K562 (cell line): ENCODE results near the gene GRIK1. TPM values are rescaled to one million over a fixed set of nuclear protein-coding genes. Genes with fewer than 3 reads are reported as not detected.

Source experiments
- AFF4 ChIP-seq: sonication (generic); formaldehyde crosslinking; IDR thresholded peaks from 2 replicates; pipeline ENCODE4 v1.8.0; 2023; ENCODE audit warnings: mild to moderate bottlenecking, missing genetic modification reagents
- BACH1 ChIP-seq: fragments of 200-800 bp; sonication (Bioruptor generic); IDR thresholded peaks from 2 replicates; pipeline ENCODE4 v1.6.1; 2016; ENCODE audit warnings: missing genetic modification characterization, missing compliant biosample characterization
- FOXK2 ChIP-seq, 2 experiments: fragments of 450-650 bp; IDR thresholded peaks in 1 of 2; conservative IDR thresholded peaks in 1 of 2; 2 replicates each; pipeline ENCODE4 v1.6.1; 2016; ENCODE audit warnings: low read depth in 2 of 2, mild to moderate bottlenecking in 1 of 2
- GMEB1 ChIP-seq: fragments of 250-450 bp; sonication (Bioruptor Pico); IDR thresholded peaks from 2 replicates; pipeline ENCODE4 v1.4.0; 2020; ENCODE audit warnings: mild to moderate bottlenecking
- HCFC1 ChIP-seq: IDR thresholded peaks from 2 replicates; pipeline ENCODE4 v1.6.1; 2012; ENCODE audit warnings: low read depth, low read length, improper control_type of control experiment
- HLTF ChIP-seq: fragments of 450-650 bp; IDR thresholded peaks from 2 replicates; pipeline ENCODE4 v1.6.1; 2016
- MAZ ChIP-seq, 2 experiments: fragments of 450-650 bp in 1 of 2; sonication (generic) in 1 of 2; formaldehyde crosslinking; IDR thresholded peaks in 1 of 2; conservative IDR thresholded peaks in 1 of 2; 2 replicates each; pipeline versions ENCODE4 v1.4.0 to v1.5.0; 2020; ENCODE audit warnings: mild to moderate bottlenecking in 1 of 2, missing genetic modification reagents in 1 of 2
- POLR2AphosphoS5 ChIP-seq: IDR thresholded peaks from 2 replicates; pipeline ENCODE4 v1.6.1; 2011; ENCODE audit warnings: mild to moderate bottlenecking, low read depth, low read length, moderate library complexity; ENCODE audit not compliant: control insufficient read depth, insufficient read depth
- POLR2B ChIP-seq: fragments of 450-650 bp; IDR thresholded peaks from 2 replicates; pipeline ENCODE4 v1.6.1; 2018; ENCODE audit warnings: low read depth; ENCODE audit not compliant: partially characterized antibody
- POLR2H ChIP-seq: IDR thresholded peaks from 2 replicates; pipeline ENCODE4 v1.6.1; 2016; ENCODE audit warnings: missing genetic modification characterization, low read depth, mild to moderate bottlenecking, control low read depth, missing compliant biosample characterization, moderate library complexity
- SMAD3 ChIP-seq: fragments of 450-650 bp; formaldehyde crosslinking; conservative IDR thresholded peaks from 2 replicates; pipeline ENCODE4 v1.4.0; 2020; ENCODE audit warnings: mild to moderate bottlenecking
- SOX6 ChIP-seq: fragments of 450-650 bp; IDR thresholded peaks from 2 replicates; pipeline ENCODE4 v1.6.1; 2014; ENCODE audit warnings: mild to moderate bottlenecking
- TARDBP ChIP-seq: fragments of 450-650 bp; IDR thresholded peaks from 2 replicates; pipeline ENCODE4 v1.6.1; 2016
- TBP ChIP-seq: optimal IDR thresholded peaks from 2 replicates; pipeline ENCODE3; 2011; ENCODE audit warnings: low read depth, low read length, improper control_type of control experiment
- THAP12 ChIP-seq: fragments of 250-450 bp; sonication (Bioruptor Pico); IDR thresholded peaks from 2 replicates; pipeline ENCODE4 v1.9.0; 2021; ENCODE audit warnings: mild to moderate bottlenecking, inconsistent platforms
- YBX1 ChIP-seq: fragments of 450-650 bp; IDR thresholded peaks from 2 replicates; pipeline ENCODE4 v1.7.1; 2016; ENCODE audit warnings: mild to moderate bottlenecking
- ZNF395 ChIP-seq: fragments of 200-800 bp; sonication (Bioruptor generic); IDR thresholded peaks from 2 replicates; pipeline ENCODE4 v1.6.1; 2017; ENCODE audit warnings: missing genetic modification characterization, missing compliant biosample characterization
- ZNF766 ChIP-seq: fragments of 200-800 bp; sonication (Bioruptor generic); conservative IDR thresholded peaks from 2 replicates; pipeline ENCODE4 v1.6.1; 2016; ENCODE audit warnings: missing genetic modification characterization, missing compliant biosample characterization
- polyA plus RNA-seq, 8 experiments: library from polyadenylated mRNA; depleted of rRNA in 4 of 8; stranded (reverse) in 5 of 8; unstranded in 3 of 8; fragments of >200 nt; fragmentation: Nextera tagmentation in 2 of 8; fragmentation: Illumina TruSeq in 1 of 8; extraction: Ambion mirVana in 2 of 8; extraction: Trizol in 1 of 8; gene quantifications; 2 replicates each; pipeline versions ENCODE4 v1.2.1 to v1.2.3, GENCODE V29; 2011 to 2014; ENCODE audit warnings: inconsistent platforms in 1 of 8, missing spikeins in 1 of 8
- total RNA-seq, 7 experiments: library from RNA; depleted of rRNA in 6 of 7; stranded (reverse); fragments of >200 nt in 6 of 7; fragmentation: Illumina TruSeq in 2 of 7; extraction: Trizol in 2 of 7; gene quantifications; 2 replicates each; pipeline versions ENCODE4 v1.2.1 to v1.2.3, GENCODE V29; 2011 to 2021; ENCODE audit warnings: low replicate concordance in 1 of 7

Gene GRIK1
- total and polyA plus RNA-seq, 9 of the 15 experiments (the other 6 are each of a cell fraction or from before 2014, with no cell fraction given), result 0.17 to 2.8 (median 0.53) TPM

DNA sequence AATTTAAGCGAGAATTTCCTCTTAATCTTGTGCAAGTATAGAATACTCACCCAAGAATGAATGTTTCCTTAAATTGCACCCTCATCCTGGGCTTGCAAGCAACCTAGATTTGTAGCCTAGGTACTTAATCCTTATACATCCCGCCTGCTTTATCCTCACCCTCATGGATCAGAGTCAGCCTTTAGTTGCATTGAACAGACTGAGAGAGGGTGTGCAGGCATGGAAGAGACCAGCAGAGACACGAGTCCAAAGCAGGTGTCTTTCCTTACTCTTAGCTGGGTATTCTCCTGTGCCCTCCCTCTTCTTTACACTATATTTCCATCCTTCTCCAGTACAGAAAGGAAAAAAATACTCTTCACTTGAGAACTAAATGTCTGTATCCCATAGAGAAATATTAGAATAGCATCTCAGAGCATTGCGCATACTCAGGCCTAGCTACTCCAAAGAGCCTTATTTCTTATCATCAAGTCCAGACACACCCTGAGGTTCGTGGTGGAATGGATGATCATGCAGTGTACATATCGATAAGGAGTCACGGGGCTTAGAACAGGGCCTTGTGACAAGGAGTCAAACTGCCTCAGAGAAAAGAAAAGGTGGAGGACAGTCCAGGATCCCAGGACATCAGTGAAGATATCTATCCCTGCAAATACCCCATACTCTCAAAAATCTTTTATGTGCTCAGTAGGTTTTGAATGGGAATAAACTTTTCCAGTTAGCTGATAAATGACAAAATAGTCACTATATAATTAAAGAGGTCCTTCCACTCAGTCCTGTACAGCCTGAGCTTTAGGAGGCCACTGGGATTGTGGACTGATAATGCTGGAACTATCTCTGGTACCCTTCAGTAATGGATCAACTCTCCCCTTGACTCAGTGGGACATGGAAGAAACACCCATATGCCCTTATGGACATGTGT is 297.9 kb downstream of the GRIK1 start (continued):
- TF ChIP-seq THAP12 (CRISPR knock-in tag) (no peak), SMAD3 (peak; percentile 86), TARDBP (no peak), POLR2B (peak; percentile 42), POLR2H (tag) (peak; percentile 78), MAZ (CRISPR knock-in tag; conservative IDR thresholded peaks at IDR 0.05 in 1 of 2, IDR thresholded peaks at IDR 0.05 in 1 of 2) (no peak), HCFC1 (peak; percentile 43; the same call in 1 of the 2 replicates), TBP (peak; percentile 62), ZNF395 (CRISPR knock-in tag) (peak; percentile 85), ZNF766 (CRISPR knock-in tag) (peak; percentile 87), YBX1 (no peak), SOX6 (peak; percentile 97), FOXK2 (conservative IDR thresholded peaks at IDR 0.05 in 1 of 2, IDR thresholded peaks at IDR 0.05 in 1 of 2; ENCODE audit: low read depth in 2 of 2) (peak; percentile 80 to 86), GMEB1 (peak; percentile 31; the same call in 1 of the 2 replicates), AFF4 (no peak), POLR2AphosphoS5 (peak; percentile 98), BACH1 (tag) (no peak), HLTF (no peak)
